HepG2 (cell line): ENCODE data around the gene ZER1. TPM values are rescaled to one million over a fixed set of nuclear protein-coding genes. Genes with fewer than 3 reads are reported as not detected.
A peak's percentile ranks its signal among the peaks of the same experiment; 100 is the strongest.

Source experiments
- ISL2 ChIP-seq: sonication (generic); formaldehyde crosslinking; IDR thresholded peaks from 2 replicates; pipeline ENCODE4 v1.5.0; 2020; ENCODE audit warnings: missing genetic modification reagents
- JUND ChIP-seq: sonication (generic); formaldehyde crosslinking; IDR thresholded peaks from 2 replicates; pipeline ENCODE4 v1.8.0; 2022; ENCODE audit warnings: mild to moderate bottlenecking, missing genetic modification reagents
- KMT2B ChIP-seq: IDR thresholded peaks from 2 replicates; pipeline ENCODE4 v1.6.1; 2016; ENCODE audit warnings: missing genetic modification reagents, missing compliant biosample characterization
- SIN3A ChIP-seq: IDR thresholded peaks from 2 replicates; pipeline ENCODE4 v1.6.1; 2011; ENCODE audit warnings: low read depth, mild to moderate bottlenecking, control low read depth, low read length, borderline replicate concordance
- STAG1 ChIP-seq: sonication (generic); formaldehyde crosslinking; IDR thresholded peaks from 2 replicates; pipeline ENCODE4 v1.4.0; 2020; ENCODE audit warnings: missing genetic modification reagents
- TBX3 ChIP-seq: fragments of 450-650 bp; IDR thresholded peaks from 2 replicates; pipeline ENCODE4 v1.6.1; 2017; ENCODE audit warnings: antibody characterized with exemption, mild to moderate bottlenecking, inconsistent platforms, borderline replicate concordance
- TCF12 ChIP-seq, 2 experiments: fragments of 450-650 bp in 1 of 2; sonication (generic) in 1 of 2; formaldehyde crosslinking in 1 of 2; IDR thresholded peaks; 2 replicates each; pipeline versions ENCODE4 v1.6.1 to v1.8.0; 2017 to 2022; ENCODE audit warnings: antibody characterized with exemption in 1 of 2, mild to moderate bottlenecking in 1 of 2, missing genetic modification reagents in 1 of 2, moderate library complexity in 1 of 2
- ZMYM3 ChIP-seq: sonication (generic); formaldehyde crosslinking; IDR thresholded peaks from 2 replicates; pipeline ENCODE4 v1.5.1; 2020; ENCODE audit warnings: mild to moderate bottlenecking, missing genetic modification reagents
- ZNF136 ChIP-seq: sonication (generic); formaldehyde crosslinking; IDR thresholded peaks from 2 replicates; pipeline ENCODE4 v1.8.1; 2022; ENCODE audit warnings: low read depth, mild to moderate bottlenecking, moderate library complexity, missing genetic modification reagents
- ZNF225 ChIP-seq: sonication (generic); formaldehyde crosslinking; IDR thresholded peaks from 2 replicates; pipeline ENCODE4 v1.4.0; 2020; ENCODE audit warnings: mild to moderate bottlenecking, missing genetic modification reagents
- ZNF24 ChIP-seq: fragments of 450-650 bp; IDR thresholded peaks from 2 replicates; pipeline ENCODE4 v1.6.1; 2017; ENCODE audit warnings: antibody characterized with exemption, mild to moderate bottlenecking
- ZNF335 ChIP-seq: sonication (generic); formaldehyde crosslinking; IDR thresholded peaks from 2 replicates; pipeline ENCODE4 v1.4.0; 2020; ENCODE audit warnings: missing genetic modification reagents
- ZNF558 ChIP-seq: sonication (generic); formaldehyde crosslinking; IDR thresholded peaks from 2 replicates; pipeline ENCODE4 v1.9.0; 2022; ENCODE audit warnings: mild to moderate bottlenecking, missing genetic modification reagents, borderline replicate concordance
- ZNF652 ChIP-seq: IDR thresholded peaks from 2 replicates; pipeline ENCODE4 v1.6.1; 2016; ENCODE audit warnings: low read depth, borderline replicate concordance
- ZNF720 ChIP-seq: sonication (generic); formaldehyde crosslinking; IDR thresholded peaks from 2 replicates; pipeline ENCODE4 v1.4.0; 2020; ENCODE audit warnings: missing genetic modification reagents
- ZNF75D ChIP-seq: sonication (generic); formaldehyde crosslinking; IDR thresholded peaks from 2 replicates; pipeline ENCODE4 v1.8.1; 2023; ENCODE audit warnings: missing genetic modification reagents, mild to moderate bottlenecking, borderline replicate concordance
- ZNF790 ChIP-seq: sonication (generic); formaldehyde crosslinking; IDR thresholded peaks from 2 replicates; pipeline ENCODE4 v1.8.0; 2022; ENCODE audit warnings: missing genetic modification reagents, mild to moderate bottlenecking, borderline replicate concordance
- ZNF816 ChIP-seq: sonication (generic); formaldehyde crosslinking; IDR thresholded peaks from 2 replicates; pipeline ENCODE4 v1.8.0; 2022; ENCODE audit warnings: missing genetic modification reagents, mild to moderate bottlenecking, borderline replicate concordance
- polyA plus RNA-seq, 8 experiments: library from polyadenylated mRNA; depleted of rRNA in 3 of 8; stranded (reverse) in 7 of 8; unstranded in 1 of 8; fragments of >200 nt; fragmentation: Illumina TruSeq in 4 of 8; extraction: Trizol in 4 of 8; gene quantifications; 2 replicates each; pipeline versions ENCODE4 v1.2.1 to v1.2.3, GENCODE V29; 2011 to 2016; ENCODE audit warnings: low read depth in 4 of 8, missing spikeins in 1 of 8, mixed read lengths in 1 of 8; ENCODE audit not compliant: insufficient read depth in 1 of 8
- total RNA-seq, 5 experiments: library from RNA; depleted of rRNA; stranded (reverse); fragments of >200 nt; fragmentation: Illumina TruSeq; extraction: Trizol; gene quantifications; 2 replicates each; pipeline ENCODE4 v1.2.3, GENCODE V29; 2016; ENCODE audit warnings: low read depth in 1 of 5
- TF ChIP-seq, protein P1 (sequence below): sonication (generic); formaldehyde crosslinking; IDR thresholded peaks from 2 replicates; pipeline ENCODE4 v1.4.0; 2020; ENCODE audit warnings: missing genetic modification reagents, mild to moderate bottlenecking, borderline replicate concordance
- TF ChIP-seq, protein P2 (sequence below): sonication (generic); formaldehyde crosslinking; IDR thresholded peaks from 2 replicates; pipeline ENCODE4 v1.5.0; 2020; ENCODE audit warnings: mild to moderate bottlenecking, missing genetic modification reagents
- TF ChIP-seq, protein P3 (sequence below): sonication (generic); formaldehyde crosslinking; IDR thresholded peaks from 2 replicates; pipeline ENCODE4 v1.4.0; 2020; ENCODE audit warnings: missing genetic modification reagents
- TF ChIP-seq, protein P4 (sequence below): sonication (generic); formaldehyde crosslinking; IDR thresholded peaks from 2 replicates; pipeline ENCODE4 v1.4.0; 2020; ENCODE audit warnings: missing genetic modification reagents

Gene ZER1
- total and polyA plus RNA-seq, 2 of the 13 experiments (the other 11 are each of a cell fraction or from before 2014, with no cell fraction given): 7.7 to 40.0 TPM

DNA sequence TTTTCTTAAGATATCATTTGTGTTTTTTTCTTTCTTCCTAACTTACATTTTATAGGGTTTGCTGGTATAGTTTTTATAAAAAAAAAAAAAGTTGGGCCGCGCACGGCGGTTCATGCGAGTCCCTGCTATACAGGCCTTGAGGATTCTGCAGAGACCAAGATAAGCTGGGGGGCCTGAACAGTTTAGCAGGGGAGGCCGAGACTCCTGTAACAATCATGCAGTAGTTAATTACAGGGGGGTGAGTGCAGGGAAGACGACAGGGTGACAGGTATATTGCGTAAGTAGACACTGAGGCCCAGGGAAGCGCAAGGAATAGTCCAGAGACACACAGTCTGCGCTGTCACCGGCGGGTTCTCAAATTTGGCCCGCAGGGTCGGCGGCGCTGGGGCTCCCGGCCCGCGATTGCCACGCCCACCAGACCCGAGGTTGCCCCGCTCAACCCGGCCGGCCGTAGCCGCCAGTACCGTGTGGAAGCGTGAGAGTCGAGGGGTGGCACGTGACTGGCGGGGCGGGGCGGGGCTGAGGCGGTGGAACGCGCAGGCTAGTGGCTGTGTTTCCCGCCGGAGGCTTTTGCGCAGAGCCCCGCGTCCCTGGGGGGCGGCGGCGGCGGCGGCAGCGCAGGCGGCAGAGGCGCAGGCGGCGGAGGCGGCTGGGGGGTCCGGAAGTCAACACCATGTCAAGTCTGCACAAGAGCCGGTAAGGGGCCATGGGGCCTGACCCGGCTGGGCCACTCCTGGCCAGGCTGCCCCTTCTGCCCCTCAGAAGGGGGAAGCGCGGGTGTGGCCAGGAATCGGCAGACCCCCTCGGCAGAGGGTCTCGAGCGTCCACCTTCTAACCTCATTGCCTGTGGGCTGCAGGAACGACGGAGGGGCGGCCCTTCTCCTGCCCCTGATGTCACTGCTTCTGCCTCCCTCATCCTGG, 15.2 kb upstream of the ZER1 start, which contains the start of gene TBC1D13 (continued):
- TF ChIP-seq, protein P1, sequence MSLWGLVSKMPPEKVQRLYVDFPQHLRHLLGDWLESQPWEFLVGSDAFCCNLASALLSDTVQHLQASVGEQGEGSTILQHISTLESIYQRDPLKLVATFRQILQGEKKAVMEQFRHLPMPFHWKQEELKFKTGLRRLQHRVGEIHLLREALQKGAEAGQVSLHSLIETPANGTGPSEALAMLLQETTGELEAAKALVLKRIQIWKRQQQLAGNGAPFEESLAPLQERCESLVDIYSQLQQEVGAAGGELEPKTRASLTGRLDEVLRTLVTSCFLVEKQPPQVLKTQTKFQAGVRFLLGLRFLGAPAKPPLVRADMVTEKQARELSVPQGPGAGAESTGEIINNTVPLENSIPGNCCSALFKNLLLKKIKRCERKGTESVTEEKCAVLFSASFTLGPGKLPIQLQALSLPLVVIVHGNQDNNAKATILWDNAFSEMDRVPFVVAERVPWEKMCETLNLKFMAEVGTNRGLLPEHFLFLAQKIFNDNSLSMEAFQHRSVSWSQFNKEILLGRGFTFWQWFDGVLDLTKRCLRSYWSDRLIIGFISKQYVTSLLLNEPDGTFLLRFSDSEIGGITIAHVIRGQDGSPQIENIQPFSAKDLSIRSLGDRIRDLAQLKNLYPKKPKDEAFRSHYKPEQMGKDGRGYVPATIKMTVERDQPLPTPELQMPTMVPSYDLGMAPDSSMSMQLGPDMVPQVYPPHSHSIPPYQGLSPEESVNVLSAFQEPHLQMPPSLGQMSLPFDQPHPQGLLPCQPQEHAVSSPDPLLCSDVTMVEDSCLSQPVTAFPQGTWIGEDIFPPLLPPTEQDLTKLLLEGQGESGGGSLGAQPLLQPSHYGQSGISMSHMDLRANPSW (CRISPR knock-in tag): peak; percentile 87; the same call in 1 of the 2 replicates
- TF ChIP-seq ZNF136 (0 out of 2 replicates have a peak, but pooled peaks have one; percentile 79), ZNF816 (peak; percentile 98), TCF12 (IDR thresholded peaks at IDR 0.05) (no peak), TCF12 (CRISPR knock-in tag; IDR thresholded peaks at IDR 0.05) (peak; percentile 87), JUND (peak; percentile 26; the same call in 1 of the 2 replicates), ZNF720 (CRISPR knock-in tag) (no peak), STAG1 (CRISPR knock-in tag) (peak; percentile 27), ZNF558 (peak; percentile 91; the same call in 1 of the 2 replicates), ZMYM3 (peak; percentile 83; the same call in 1 of the 2 replicates), KMT2B (peak; percentile 86), ZNF790 (CRISPR knock-in tag) (0 out of 2 replicates have a peak, but pooled peaks have one; percentile 81), ZNF335 (no peak), ISL2 (CRISPR knock-in tag) (peak; percentile 76), TBX3 (no peak), ZNF24 (no peak), ZNF225 (CRISPR knock-in tag) (peak; percentile 96), ZNF652 (no peak), ZNF75D (CRISPR knock-in tag) (no peak), SIN3A (peak; percentile 91; the same call in 1 of the 2 replicates)
- TF ChIP-seq, protein P2, sequence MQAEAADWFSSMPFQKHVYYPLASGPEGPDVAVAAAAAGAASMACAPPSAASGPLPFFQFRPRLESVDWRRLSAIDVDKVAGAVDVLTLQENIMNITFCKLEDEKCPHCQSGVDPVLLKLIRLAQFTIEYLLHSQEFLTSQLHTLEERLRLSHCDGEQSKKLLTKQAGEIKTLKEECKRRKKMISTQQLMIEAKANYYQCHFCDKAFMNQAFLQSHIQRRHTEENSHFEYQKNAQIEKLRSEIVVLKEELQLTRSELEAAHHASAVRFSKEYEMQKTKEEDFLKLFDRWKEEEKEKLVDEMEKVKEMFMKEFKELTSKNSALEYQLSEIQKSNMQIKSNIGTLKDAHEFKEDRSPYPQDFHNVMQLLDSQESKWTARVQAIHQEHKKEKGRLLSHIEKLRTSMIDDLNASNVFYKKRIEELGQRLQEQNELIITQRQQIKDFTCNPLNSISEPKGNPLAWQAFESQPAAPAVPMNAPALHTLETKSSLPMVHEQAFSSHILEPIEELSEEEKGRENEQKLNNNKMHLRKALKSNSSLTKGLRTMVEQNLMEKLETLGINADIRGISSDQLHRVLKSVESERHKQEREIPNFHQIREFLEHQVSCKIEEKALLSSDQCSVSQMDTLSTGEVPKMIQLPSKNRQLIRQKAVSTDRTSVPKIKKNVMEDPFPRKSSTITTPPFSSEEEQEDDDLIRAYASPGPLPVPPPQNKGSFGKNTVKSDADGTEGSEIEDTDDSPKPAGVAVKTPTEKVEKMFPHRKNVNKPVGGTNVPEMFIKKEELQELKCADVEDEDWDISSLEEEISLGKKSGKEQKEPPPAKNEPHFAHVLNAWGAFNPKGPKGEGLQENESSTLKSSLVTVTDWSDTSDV: peak; percentile 93
- TF ChIP-seq, protein P3, sequence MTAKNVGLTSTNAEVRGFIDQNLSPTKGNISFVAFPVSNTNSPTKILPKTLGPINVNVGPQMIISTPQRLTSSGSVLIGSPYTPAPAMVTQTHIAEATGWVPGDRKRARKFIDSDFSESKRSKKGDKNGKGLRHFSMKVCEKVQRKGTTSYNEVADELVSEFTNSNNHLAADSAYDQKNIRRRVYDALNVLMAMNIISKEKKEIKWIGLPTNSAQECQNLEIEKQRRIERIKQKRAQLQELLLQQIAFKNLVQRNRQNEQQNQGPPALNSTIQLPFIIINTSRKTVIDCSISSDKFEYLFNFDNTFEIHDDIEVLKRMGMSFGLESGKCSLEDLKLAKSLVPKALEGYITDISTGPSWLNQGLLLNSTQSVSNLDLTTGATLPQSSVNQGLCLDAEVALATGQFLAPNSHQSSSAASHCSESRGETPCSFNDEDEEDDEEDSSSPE (CRISPR knock-in tag): peak; percentile 95
- TF ChIP-seq, protein P4, sequence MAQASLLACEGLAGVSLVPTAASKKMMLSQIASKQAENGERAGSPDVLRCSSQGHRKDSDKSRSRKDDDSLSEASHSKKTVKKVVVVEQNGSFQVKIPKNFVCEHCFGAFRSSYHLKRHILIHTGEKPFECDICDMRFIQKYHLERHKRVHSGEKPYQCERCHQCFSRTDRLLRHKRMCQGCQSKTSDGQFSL: peak; percentile 72
